ENCODE measurements around the gene SCD5.

Gene SCD5

DNA sequence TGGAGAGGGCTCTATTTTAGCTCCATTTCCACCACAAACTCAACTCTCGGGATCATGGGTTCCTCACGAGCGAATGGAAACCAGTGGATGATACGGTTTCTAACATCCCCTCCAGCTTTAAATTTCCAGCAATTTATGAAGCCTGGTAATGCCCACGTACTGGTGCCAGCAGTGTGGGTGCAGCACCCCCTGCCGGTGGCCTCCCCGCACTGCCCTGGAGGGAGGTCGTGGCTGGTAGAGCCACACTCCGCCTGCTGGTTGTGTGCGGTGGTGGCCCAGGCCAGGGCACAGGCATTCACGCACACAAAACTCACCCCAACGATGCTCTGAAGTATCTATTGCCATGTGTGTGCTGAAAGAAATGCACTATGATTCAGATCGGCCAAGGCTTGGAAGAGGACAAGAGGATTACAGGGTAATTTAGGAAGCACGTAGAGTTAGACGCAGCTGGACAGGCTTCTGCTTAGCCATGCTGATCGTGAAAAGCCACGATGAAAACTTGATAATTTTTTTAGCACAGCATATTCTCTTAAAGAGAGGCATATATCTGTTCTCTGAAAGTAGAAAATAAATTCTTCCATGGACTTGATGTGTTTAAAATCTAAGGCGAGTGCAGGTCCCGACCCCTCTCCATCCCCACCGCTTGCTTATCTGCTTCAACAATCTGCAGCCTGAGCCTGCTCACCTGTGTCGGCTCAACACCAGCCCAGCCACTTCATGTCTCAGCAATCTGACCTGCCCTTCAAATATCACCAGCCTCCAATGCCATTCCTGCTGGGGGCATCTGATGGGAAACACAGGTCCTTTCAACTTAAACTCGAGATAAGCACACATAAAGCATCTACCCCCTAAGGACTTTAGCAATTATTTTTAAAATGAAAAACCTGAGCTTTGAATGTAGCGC lies 59.1 kb downstream of the SCD5 start:
- TF ChIP-seq, protein P1, sequence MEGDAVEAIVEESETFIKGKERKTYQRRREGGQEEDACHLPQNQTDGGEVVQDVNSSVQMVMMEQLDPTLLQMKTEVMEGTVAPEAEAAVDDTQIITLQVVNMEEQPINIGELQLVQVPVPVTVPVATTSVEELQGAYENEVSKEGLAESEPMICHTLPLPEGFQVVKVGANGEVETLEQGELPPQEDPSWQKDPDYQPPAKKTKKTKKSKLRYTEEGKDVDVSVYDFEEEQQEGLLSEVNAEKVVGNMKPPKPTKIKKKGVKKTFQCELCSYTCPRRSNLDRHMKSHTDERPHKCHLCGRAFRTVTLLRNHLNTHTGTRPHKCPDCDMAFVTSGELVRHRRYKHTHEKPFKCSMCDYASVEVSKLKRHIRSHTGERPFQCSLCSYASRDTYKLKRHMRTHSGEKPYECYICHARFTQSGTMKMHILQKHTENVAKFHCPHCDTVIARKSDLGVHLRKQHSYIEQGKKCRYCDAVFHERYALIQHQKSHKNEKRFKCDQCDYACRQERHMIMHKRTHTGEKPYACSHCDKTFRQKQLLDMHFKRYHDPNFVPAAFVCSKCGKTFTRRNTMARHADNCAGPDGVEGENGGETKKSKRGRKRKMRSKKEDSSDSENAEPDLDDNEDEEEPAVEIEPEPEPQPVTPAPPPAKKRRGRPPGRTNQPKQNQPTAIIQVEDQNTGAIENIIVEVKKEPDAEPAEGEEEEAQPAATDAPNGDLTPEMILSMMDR (conservative IDR thresholded peaks at IDR 0.05), result peak; percentile 94
- no peak overlapping the region for H3K27ac ChIP-seq

DNA sequence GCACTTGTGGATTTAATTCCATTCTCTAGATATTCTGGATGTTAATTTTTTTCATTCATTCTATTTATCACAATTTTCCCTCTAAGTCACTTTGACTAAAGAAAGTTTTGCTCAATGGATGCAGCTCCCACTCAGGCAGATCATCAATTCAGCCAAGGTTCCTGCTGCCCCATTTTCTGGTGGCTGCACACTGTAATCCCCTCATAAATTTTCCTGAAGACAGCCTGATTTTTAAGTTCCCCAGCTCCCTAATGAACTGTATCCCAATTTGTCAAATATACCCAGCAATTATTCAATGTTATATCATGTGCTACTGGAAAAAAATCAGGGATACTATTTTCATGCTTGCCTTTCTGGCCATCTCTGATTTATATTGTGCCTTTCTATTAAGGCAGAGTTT lies 61.2 kb downstream of the SCD5 start:
- TF ChIP-seq, protein P1 (conservative IDR thresholded peaks at IDR 0.05), result no peak
- no peak overlapping the region for H3K27ac ChIP-seq

DNA sequence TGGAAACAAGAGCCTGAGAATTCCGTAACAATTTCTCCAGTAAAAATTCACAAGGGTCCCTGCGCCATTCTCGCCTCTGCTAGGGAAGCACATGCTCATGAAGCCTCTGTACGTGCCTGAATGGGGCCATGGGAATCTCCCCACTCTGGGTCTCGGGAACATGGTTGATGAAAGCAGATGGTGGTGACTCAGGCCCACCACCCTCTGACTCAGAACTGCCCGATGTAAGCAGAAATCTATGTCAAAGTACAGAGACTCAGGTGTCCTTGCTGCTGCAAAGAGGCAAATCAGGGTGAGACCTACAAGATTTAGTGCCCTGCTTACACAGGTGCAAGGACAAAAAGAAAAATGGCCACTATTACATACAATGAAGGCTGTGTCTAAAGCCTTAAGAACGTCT lies 65.0 kb downstream of the SCD5 start:
- TF ChIP-seq, protein P1 (conservative IDR thresholded peaks at IDR 0.05), result no peak
- H3K27ac ChIP-seq, result no peak overlapping the region

DNA sequence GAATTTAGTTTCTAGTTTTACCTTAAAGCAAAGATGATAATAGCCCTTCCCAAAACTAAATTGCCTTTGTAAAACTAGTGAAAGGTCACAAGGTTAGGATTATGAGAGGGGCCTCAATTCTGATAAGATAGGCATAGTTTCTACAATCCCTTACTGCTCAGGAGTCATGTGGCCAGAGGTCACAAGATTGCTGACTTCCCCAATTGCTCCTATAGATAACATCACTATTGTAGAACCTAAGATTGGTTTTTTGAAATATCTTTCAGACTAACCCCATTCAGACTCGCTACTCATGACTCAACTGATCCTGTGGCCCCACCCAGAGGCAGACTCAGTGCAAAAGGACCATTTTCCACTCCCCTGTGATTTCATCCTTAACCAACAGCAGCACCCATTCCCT lies 70.3 kb downstream of the SCD5 start:
- no peak overlapping the region for H3K27ac ChIP-seq
- TF ChIP-seq, protein P1 (conservative IDR thresholded peaks at IDR 0.05), result no peak

DNA sequence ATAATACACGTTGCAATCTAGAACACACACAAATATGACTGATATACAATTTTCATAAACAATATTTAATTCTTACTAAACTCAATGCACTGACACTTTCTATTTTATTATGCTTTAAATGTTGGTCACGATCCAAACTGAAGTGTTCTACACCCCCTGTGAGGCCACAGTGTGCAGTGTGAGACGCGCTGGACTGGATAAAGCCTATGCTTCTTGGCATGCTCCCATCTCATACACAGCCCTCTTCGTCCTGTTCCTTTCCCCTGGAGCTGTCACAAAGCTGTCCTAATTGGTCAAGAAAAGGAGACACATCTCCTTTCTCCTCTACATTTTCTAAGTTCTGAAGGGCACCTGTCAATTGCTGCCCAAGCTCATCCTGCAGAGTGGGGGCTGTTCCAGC lies 72.0 kb downstream of the SCD5 start:
- TF ChIP-seq, protein P1 (conservative IDR thresholded peaks at IDR 0.05), result no peak
- H3K27ac ChIP-seq, result 0 out of 2 replicates have a peak overlapping the region, but pooled peaks have one; percentile 5

DNA sequence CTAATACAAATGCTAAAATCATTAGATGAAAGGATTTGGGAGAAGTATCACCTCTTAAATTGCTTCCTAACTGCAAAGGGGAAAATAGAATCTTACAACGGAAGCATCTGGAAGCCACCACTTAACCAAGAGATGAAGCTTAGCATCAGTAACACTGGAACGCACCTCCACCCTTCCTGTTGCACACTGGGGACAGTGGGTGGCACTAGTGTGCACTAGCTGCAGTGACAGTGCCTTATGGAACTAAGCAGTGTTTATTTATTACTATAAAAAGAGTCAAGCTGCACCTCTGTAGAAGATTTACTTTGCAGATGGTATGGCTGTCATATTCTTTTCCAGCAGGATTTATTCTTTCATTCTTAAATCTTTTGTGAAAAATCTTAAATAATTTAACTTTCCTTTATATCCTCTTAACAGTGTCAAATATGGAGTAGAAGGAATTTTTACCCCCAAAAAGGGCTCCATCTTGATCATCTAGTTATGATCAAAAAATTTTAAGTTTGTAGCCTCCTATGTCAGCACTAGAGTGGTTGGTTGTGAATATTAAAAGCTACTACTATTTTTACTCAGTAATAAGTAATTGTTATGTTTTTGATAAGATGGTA lies 76.7 kb downstream of the SCD5 start:
- H3K27ac ChIP-seq, result no peak overlapping the region
- TF ChIP-seq, protein P1 (conservative IDR thresholded peaks at IDR 0.05), result peak; percentile 93

DNA sequence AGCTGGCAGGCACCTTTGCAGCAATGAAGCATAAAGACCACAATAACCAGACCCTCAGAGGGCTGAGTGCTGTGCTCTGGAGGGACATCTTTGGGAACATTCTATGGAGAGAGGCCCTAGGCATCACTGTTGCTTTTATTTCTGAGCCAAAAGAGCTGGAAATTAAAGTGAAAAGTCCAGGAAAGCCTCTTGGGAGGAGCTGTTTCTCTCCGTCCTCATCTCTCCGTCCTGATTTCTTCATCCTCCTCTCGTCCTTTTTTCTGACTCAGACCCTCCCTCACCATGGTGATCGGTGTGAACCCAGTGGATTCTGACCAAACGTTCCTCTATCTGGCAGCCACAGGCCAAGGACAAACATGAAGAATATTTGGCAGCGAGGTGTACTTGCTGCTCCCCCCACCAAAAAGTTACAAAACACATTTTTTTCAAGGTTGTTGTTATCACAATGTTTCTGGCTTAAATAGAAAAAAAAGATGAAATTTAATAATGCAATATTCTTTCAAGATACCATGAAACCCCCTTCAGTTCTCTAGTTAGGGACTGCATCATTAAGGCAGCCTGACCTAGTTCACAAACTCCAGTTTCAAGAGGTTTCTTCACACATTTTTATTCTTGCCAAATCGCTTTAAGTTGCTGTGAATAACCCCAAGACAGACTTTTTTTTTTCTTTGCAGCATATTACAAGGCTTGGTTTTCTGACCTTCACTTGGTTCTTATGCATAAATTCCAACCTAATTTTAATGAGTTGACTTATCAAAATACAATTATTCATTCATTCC lies 80.2 kb downstream of the SCD5 start:
- H3K27ac ChIP-seq, result no peak overlapping the region
- TF ChIP-seq, protein P1 (conservative IDR thresholded peaks at IDR 0.05), result no peak

Data from VCaP (cell line).